Smooth muscle cell of the brain vasculature (primary cell): ENCODE results near the gene TBX21.

Source experiments
- DNase-seq: peaks from one replicate; pipeline ENCODE4 v3.0.0-alpha.2; 2012; ENCODE audit warnings: low read depth, low spot score

The TBX21 gene

DNA sequence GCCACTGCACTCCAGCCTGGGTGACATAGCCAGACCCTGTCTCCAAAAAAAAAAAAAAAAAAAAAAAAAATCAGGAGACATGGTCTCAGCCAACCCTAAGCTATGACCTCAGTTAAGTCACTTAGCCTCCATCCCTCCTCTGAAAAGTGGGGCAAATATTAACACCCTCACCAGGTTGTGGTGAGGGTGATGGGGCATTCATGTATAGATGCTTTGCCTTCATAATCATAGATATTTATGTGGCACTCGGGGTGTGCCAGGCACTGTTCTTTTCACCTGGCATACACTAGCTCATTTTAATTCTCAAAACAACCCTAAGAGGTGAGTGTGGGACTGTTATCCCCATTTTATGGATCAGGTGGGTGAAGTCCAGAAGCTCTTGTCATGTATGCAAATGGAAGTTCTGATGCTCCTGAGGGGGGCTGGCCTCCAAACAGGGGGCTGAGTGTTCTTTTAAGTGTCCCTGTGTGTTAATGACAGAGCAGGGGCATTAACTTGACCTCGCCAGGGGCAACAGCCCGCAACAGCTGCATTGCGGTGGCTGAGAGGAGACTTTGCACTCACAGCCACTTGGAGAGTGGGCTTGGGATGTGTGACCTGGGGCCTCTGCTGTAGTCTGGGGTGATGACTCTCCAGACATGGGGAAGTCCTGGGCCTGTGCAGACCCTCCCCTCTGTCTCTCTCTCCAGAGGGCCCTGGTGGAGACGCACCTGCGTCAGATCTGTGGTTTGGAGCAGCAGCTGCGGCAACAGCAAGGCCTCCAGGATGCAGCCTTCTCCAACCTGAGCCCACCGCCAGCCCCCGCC is 34.9 kb upstream of the TBX21 start:
- no peak for DNase-seq

DNA sequence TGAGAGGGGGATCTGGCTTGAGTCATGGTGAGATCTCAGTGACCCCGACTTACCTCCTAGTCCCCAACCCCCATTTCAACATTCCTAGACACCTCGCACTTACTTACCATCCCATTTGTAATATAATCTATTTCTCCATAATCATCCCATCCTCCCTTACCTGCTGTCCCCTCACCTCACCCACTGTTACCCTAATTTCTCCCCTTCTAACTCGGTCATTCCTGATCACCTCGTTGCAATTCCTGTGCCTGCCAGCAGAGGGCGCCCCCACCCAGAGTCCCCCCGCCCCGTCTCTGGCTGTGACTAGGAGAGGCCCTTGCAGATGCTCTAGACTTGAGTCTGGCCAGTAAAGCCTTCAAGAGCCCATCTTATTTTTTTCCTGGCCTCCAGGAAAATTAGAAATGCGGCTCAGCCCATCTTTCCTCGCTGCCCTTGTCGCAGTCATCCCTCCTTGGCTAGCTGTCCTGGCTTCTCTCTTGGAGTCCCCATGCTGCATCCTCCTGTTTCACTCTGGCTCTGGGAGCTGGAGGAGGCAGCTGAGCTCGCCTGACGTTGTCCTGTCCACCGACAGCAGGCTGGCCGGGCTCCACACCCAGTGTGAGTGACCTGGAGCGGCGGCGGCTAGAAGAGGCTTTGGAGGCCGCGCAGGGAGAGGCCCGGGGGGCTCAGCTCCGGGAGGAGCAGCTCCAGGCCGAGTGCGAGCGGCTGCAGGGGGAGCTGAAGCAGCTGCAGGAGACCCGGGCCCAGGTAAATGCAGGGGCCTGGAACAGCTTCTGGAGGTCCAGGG is 34.1 kb upstream of the TBX21 start:
- DNase-seq, result no peak

DNA sequence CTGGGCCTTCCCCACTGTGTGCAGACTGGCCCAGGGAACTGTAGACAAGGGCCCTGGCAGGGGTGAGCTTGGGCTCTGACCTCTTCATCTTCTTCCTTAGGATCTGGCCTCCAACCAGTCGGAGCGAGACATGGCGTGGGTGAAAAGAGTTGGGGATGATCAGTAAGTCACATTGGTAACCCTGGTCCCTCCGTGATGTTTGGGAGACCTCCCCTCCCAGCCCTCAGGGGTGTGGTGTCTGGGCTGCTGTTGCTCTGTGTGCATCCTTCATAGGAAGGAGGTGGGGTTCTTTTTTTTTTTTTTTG is 33.5 kb upstream of the TBX21 start:
- DNase-seq, result no peak

DNA sequence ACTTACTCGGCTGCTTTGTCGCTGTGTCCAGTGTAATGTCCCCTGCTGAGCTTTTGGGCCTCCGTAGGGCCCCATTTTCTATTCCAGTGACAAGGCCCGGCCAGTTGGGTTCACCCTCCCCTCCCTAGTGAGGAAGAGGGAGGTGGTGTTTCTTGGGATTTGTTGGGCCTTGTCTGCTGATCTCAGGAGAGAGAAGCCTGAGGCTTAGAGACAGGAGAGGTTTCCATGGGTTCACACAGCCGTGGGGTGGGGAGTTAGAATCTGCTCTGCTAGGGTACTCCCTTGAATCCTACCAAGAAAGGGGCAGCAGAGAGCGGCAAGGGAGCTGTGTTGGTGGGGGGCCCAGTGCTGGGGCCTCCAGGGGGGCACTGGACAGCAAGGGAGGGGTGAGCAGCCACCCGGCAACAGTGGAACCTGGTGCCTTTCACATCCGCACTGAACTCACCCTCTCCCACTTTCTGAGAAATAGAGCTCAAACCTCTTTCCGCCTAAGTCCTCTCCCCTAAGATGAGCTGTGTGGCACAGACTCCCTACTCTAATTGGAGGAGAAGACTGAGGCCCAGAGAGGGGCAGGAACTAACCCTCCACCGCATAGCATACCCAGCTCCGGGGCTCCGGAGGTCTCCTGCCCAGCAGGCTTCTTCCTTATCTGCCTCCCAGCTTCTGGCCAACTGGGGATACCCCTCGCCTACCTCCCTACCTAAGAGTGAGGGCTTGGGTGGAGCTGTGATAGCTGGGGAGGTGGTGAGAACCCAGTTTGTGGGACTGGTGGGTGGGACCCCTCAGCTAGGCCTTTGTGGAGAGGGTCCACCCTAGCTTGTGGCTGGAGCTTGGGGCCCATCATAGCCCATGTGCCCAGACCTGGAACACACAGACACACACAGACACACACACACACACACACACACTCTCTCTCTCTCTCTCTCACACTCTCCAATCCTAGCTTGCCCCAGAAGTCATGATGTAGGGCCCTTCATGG is 32.3 kb upstream of the TBX21 start:
- DNase-seq, result no peak

DNA sequence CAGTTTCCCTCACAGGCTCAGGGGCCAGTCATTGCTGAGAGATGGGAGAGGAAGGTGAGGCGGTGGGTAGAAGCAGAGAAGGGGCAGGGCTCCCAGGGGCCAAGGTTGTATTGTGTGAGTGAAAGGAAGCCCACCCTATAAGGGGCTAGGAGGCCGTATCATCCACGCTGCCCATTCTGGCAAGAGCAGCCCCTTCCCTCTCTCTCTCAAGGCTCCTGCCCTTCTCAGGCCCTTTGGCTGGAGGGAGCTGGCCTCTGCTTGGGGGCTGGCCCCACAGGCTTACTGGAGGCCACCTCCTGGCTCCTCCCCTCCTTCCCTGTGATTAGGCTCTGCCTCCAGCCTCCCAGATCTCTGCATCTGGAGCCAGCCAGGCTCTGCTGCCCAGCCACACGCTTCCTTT is 31.4 kb upstream of the TBX21 start:
- no peak for DNase-seq

DNA sequence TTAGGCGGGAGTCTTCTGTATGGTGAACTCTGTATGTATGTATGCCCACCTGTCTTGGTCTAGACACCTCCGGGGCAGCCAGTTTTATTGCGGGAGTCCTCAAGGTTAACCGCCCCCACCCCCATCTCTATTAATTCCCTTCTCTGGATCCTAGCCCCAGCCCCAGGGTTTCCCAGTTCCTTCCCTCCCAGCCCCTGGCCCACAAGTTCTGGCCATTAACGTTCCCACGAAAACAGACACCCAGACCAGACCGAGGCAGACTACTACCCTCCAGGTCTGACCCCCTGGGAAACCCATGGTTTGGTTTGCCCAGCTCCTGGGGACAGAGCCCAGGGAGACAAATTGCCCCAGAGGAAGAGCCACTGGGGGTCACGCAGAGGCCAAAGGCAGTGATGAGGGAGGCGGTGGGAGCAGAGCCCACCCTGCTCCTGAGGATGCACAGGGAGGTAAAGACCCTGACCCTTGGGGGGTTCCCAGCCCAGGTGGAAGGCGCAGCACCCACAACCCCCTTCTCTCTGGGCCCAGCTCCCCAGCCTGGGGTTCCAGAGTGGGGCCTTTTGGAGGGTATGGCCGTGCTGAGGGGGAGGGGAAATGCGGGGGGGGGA is 30.5 kb upstream of the TBX21 start:
- no peak for DNase-seq

DNA sequence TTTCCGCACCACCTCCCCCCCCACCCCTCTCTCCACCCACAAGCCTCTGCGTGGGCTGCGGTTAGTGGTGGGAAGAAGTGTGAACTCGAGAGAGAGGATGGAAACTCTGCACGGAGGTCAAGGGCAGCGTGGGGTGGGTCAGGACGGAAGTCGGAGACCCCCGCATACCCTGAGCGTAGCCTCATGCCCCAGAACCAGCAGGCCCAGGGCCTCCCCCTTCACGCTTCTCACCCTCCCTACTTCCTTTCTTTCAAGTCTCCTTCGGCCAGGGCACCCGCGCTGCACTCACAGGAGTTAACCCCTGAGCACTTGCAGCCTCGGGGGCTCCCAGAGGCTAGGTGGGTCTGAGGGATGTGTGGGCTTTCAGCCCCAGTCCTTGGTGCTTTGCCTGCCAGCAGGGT is 29.8 kb upstream of the TBX21 start:
- no peak for DNase-seq

DNA sequence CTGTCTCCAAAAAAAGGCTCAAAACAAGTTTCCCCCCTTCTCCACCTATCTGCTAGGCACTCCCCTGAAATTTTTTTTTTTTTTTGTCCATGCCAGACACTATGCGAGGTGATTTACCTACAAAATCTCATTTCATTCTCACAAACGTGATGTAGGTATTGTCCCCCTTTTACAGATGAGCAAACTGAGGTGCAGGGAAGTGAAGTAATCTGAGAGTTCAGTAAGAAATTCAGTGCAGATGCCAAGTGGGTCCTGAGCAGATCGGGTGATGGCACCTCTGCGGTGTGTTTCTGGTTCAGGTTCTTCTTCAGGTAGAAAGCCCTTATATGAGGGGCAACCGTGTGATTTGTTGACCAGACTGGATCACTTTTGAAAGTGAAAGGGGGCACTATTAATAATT is 29.4 kb upstream of the TBX21 start:
- DNase-seq, result no peak

DNA sequence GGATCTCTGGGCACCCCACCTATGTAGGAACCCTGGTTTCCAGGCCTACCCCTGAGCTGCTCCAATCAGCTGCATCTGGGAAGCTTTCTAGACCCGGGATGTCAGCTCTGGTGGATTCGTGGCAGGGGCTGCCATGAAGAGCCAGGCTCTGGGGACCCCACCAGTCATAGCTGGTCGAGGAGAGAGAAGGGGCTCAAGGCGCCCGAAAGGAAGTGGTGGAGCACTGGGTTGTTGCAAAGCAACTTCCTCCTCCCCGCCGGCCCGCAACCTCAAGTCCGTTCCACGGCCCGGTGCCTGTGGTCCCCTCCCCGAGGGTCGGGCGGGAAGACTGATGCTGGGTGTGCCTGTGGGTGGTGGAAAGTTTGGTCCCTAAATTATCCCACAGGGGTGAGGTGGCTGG is 28.9 kb upstream of the TBX21 start:
- no peak for DNase-seq

DNA sequence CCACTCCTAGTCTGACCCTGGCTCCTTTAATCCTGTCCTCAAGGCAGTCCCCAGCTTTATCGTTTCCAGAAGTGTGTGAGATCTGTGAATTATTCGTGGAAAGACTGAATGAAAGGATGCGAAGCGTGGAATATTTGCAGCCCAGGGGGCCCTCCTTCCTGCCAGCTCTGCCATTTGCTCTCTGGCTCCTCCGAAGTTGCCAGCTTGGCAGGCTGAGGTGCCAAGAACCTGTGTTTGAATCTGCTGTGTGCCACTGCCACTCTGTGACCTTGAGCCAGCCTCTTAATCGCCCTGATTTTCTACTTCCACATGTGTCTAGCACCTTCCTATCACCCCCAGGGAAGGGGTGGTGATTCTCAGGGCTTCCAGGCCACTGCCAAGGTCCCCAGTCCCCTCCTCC is 28.3 kb upstream of the TBX21 start:
- no peak for DNase-seq

DNA sequence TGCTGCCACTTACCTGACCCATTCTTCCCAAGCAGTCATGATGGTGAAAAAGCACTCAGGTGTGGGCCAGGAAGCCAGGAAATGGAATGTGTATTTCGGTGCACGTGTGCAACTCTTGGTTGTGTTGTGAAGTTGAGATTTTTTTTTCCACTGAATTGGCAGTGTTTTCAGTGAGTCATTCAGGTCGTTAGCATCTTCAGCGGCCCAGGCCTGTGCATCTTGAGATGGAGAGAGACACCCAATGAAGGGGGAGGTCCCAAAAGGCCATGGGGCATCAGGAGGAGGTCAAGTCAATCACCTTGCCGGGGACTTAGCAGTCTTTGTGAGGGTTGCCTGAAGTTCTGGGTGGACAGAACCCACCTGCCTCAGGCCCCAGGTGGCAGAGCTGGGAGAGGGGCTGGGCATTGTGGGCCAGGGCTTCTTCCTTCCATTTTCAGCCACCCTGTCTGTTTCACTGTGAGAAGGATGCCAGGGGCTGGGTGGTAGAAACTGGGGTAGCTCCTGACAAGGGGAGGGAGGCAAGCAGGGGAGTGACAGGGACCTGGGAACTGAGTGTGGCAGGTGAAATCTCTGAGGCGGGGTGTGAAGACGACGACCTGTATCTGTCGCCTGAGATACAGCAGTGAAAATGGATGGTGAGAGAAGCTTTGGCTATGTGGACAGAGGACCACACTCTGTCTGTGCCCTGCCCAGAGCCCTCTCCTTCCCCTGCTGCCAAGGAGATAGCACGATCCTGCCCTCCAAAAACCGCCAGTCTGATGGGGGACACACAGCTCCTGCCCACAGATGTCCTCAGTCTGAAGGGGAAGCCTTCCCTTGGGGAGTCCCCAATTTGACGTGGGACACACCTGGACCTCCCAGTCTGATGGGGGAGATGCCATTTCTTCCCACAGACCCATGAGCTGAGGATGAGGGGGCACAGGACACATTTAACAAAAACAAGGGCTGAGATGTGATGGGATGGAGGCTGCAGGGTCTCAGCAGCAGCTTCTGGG is 27.2 kb upstream of the TBX21 start:
- no peak for DNase-seq

DNA sequence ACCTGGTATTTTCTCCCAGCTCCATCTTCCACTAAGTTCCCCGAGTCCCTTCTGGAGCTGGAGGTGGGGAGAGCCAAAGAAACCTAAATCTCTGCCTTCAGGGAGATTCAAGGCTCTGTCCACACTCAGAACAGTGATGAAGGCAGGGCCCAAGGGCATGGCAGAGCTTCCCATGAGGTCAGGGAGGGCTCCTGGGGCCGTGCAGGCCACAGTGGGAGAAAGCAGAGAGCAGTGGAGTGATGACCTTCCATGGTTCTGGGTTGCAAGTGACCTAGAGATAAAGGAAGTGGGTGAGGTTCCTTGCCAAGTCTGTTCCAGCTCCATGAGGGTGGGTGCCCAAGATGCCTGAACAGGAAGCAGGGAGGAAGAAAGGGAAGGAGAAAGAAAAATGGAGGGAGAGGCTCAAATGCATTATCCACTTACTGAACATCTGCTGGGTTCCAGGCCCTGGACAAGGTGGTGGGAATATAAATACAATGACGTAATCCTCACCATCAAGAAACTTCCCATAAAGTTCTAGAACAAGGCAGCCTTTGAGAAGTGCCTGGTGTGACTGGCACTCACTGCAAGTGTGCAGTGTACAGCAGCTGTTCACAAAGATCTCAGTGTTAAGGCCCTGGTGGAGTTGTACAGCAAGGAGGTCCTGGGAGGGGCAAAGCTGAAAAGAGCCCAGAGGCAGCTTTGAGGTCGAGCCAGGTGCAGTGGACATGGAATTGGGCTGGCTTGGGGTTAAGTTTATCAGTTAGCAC is 25.8 kb upstream of the TBX21 start:
- DNase-seq, result no peak

DNA sequence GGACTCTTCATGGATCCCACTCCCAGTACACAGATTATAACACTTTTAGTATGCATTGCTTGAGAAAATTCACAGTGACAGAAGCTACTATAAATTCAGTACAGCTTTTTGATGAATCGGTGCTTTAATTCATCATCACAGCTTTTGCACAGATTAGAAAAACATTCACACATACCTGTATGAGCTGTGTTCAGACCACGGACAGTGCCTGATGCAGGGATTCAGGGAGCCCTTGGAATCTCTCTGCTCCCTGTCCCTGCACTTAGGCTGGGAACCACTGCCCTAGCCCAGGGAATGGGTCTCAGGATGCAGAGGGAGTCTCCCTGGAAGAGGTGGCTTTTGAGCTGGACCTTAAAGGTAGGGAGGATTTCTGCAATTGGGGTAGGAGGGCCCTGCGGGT is 25.2 kb upstream of the TBX21 start:
- no peak for DNase-seq

DNA sequence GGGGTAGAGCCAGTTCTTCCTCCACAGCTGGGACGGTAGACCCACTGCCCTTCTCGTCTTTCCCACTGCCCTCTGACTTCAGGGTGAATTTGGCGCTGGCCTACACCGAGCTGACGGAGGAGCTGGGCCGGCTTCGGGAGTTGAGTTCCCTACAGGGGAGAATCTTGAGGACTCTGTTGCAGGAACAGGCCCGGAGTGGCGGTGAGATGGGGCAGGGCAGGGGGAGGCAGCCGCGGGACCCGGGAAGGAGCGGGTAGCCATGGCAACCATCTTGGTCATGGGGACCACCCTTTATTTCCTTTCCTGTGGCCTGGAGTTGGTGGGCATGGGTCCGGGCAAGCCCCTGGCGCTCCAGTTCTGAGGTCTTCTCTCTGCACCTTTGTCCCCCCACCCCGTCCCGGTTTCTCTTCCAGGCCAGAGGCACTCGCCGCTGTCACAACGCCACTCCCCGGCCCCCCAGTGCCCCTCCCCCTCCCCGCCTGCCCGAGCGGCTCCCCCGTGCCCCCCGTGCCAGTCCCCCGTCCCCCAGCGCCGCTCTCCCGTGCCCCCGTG is 24.6 kb upstream of the TBX21 start:
- no peak for DNase-seq

DNA sequence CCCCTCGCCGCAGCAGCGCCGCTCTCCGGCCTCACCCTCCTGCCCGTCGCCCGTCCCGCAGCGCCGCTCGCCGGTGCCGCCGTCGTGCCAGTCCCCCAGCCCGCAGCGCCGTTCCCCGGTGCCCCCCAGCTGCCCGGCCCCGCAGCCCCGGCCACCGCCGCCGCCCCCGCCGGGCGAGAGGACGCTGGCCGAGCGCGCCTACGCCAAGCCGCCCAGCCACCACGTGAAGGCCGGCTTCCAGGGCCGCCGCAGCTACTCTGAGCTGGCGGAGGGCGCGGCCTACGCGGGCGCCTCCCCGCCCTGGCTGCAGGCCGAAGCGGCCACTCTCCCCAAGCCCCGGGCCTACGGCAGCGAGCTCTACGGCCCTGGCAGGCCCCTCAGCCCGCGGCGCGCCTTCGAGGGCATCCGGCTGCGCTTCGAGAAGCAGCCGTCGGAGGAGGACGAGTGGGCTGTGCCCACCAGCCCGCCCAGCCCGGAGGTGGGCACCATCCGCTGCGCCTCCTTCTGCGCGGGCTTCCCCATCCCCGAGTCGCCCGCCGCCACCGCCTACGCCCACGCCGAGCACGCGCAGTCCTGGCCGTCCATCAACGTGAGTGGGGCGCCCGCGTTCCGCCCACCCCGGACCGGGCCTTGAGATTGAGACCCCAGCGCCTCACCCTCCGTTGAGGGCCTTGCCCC is 24.0 kb upstream of the TBX21 start:
- no peak for DNase-seq

DNA sequence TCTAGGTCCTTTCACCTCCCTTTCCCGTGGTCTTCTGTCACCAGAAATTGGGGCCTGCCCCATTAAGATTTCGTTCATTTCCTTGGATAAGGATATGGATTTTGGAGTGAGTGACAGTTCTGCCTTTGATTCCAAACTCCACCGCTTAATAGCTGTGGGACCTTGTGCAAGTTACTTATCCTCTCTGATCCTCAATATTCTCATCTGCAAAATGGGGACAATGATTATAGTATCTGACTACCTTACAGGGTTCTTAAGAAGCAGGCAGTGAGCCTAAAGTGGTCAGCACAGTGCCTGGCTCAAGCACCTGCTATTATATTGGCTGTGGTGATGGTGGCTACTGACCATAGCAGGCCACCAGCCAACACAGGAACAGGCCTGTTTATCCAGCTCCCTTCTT is 23.4 kb upstream of the TBX21 start:
- no peak for DNase-seq

DNA sequence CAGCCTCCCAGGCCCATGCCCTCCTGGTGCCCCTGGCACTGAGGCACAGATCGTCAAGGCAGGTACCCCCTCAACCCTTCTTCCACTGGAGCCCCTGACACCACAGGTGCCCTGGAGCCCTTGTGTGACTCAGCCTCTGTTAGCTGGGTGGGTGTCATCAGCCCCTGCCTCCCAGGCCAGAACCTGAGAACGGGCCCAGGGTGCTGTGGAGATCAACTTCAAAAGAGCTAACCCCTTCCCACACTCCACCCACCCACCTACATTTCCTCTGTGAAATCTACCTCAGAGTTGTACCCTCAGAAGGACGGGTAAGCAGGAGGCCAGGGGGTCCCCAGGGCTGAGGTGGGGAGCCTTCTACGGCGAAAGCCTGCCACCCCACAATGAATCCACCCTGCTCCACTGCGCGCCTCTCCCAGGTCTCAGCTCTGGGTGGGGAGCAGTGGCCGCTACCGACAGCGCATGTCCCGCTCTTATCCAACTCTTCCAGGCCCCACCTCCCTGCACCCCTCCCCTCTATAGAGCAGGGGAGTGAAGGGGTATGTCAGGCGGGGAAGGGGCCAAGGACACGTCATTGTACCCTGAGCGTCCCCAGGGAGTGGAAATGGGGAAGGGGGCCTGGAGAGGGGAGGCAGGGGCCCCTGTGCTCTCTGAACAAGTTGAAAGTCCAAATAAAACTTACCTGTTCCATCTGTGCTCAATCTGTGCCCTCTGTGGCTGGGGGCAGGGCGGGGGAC is 21.5 kb upstream of the TBX21 start:
- no peak for DNase-seq

DNA sequence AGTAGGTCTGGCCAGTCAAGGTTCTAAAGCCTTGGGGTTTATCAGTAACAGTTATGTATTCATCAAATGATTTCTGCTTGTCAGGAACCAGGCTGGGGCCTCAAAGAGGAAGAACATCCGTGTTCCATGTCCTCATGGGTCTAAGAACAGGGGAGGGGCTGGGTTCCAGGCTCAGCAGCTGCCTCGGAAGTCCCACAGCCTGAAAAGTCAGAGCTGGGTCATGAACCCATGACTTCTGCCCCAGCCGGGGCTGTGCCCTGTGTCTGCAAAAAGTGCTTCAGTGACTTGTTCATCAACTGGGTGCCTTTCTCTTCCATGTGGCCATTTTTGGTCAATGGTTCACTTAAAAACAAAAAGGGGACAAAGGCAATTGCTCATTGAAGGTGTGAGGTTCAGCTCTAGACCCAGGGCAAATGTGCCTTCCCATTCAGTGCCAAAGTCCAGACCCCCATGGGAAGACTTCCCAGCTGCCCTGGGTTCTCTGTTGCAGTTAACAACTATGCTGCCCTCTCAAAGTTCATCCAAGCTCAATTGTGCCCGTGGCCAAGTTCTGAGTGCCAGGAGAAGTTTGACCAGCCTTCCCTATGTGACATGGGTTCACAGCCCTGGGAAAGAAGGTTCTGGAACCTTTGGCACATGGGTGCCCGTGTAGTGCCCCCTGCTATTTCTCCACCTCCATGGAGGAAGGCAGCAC is 20.6 kb upstream of the TBX21 start:
- DNase-seq, result no peak
